Heart right ventricle (tissue), 16 donors: ENCODE results near the gene SERPINE2. TPM values are rescaled to one million over a fixed set of nuclear protein-coding genes. Genes with fewer than 3 reads are reported as not detected.
A peak's percentile ranks its signal among the peaks of the same experiment; 100 is the strongest.

Source experiments
- ATAC-seq, 8 donors: fragments of 200-7000 bp; cut with Tn5 transposase; one replicate each; pipeline ENCODE4 v1.9.1; 2020; ENCODE audit warnings: mild to moderate bottlenecking in 8 of 8, moderate library complexity in 8 of 8, moderate number of reproducible peaks in 1 of 8
- DNase-seq, 2 donors: peaks; one replicate each; pipeline ENCODE4 v3.0.0-alpha.2; 2020
- H3K27ac ChIP-seq, 10 donors: fragments of 200-600 bp; sonication (generic) in 2 of 10; one replicate each; pipeline versions ENCODE4 v1.5.0 to v1.8.0; 2020 to 2022; ENCODE audit warnings: mild to moderate bottlenecking in 3 of 10
- H3K27me3 ChIP-seq, 7 donors: fragments of 200-600 bp; one replicate each; pipeline ENCODE4 v1.8.0; 2021 to 2022; ENCODE audit warnings: mild to moderate bottlenecking in 2 of 7
- H3K36me3 ChIP-seq, 9 donors: fragments of 200-600 bp; sonication (generic) in 1 of 9; one replicate each; pipeline versions ENCODE4 v1.5.0 to v1.8.0; 2020 to 2022; ENCODE audit warnings: mild to moderate bottlenecking in 2 of 9
- H3K4me1 ChIP-seq, 9 donors: fragments of 200-600 bp; sonication (generic) in 1 of 9; one replicate each; pipeline versions ENCODE4 v1.5.0 to v1.8.0; 2020 to 2022; ENCODE audit warnings: mild to moderate bottlenecking in 4 of 9
- H3K4me3 ChIP-seq, 10 donors: fragments of 200-600 bp; sonication (generic) in 2 of 10; one replicate each; pipeline versions ENCODE4 v1.5.0 to v1.8.0; 2020 to 2022; ENCODE audit warnings: mild to moderate bottlenecking in 7 of 10, moderate library complexity in 2 of 10
- H3K9me3 ChIP-seq, 11 donors: fragments of 200-600 bp in 10 of 11; sonication (generic) in 2 of 11; one replicate each; pipeline versions ENCODE4 v1.5.0 to v1.8.0; 2013 to 2022; ENCODE audit warnings: mild to moderate bottlenecking in 2 of 11, control low read depth in 1 of 11, moderate library complexity in 1 of 11
- CTCF ChIP-seq, 9 donors: fragments of 200-600 bp; sonication (generic) in 2 of 9; IDR thresholded peaks; one replicate each; pipeline versions ENCODE4 v1.5.0 to v1.8.0; 2021 to 2022; ENCODE audit warnings: antibody characterized with exemption in 9 of 9, mild to moderate bottlenecking in 5 of 9, moderate library complexity in 1 of 9
- WGBS, 2 donors: extraction: QIAGEN DNeasy Blood & Tissue Kit; methylation state at CpG; one replicate each; pipeline ENCODE4 v1.1.7; 2013; ENCODE audit warnings: inconsistent platforms in 1 of 2; 5-methylcytosine and 5-hydroxymethylcytosine counted together
- intact Hi-C, 10 donors: fragments of 100-400 bp; cut with DNase I; formaldehyde crosslinking; loops; one replicate each; pipeline versions ENCODE4 v1.11.1 to v1.14.2; 2022
- polyA plus RNA-seq, 2 donors: library from polyadenylated mRNA; stranded (reverse); fragments of 200-250 nt; gene quantifications; one replicate each; pipeline ENCODE4 v1.2.3, GENCODE V29; 2013
- total RNA-seq, 10 donors: library from RNA; stranded (reverse); fragmentation: NEBNext Ultra II Directional in 3 of 10; extraction: Animal tissue kit (Norgen Biotek cat#: 25700) in 3 of 10; gene quantifications; one replicate each; pipeline versions ENCODE4 v1.2.1 to v1.2.4, GENCODE V29; 2021 to 2023
- donor health status: Arrhythmogenic right ventricular cardiomyopathy.
- donor health status: ischemic (EF 13 %, LVEDD 7.1; RV severe dilation, severe dysfunction).
- donor health status: healthy with polysubstance abuse.
- donor health status: DM: no; HTN: yes; CAD: no.
- donor health status: DM: no; HTN: no; CAD: no.
- donor health status: ischemic (EF 25% LVEDD 6.9; RV normal size, moderate dysfunction).
- donor health status: ischemic (EF 25% LVEDD 5.7; RV mildly dilated, moderate dysfunction).
- donor health status: healthy.
- donor health status: DM: yes; HTN: yes; CAD: no.
- donor health status: Ischemic cardiomyopathy.
- donor health status: ischemic (EF 35%, LVEDD 5.7; RV mildly dilated, moderate dysfunction).
- donor health status: nonischemic (EF 11% LVEDD 7.7; RV severe dilation, severe dysfunction).
- donor health status: DM: yes; HTN: yes; CAD: no.
- donor health status: PGD.
- donor health status: ischemic (EF 29% LVEDD 5.4; RV normal size, mild dysfunction).
- donor health status: nonischemic (EF 23%, LVEDD 6.1; RV moderate dilation, normal function).

The SERPINE2 gene
- total and polyA plus RNA-seq, 12 donors = 5.3 to 56.6 (median 19.7) TPM

GRCh38 chr2:223936862-223937326 is 102.2 kb downstream of the SERPINE2 start:
- ATAC-seq (peak in 3 of 8 donors; percentile 18 to 58 (median 41)), DNase-seq (no peak)
- Histone ChIP-seq H3K9me3 (peaks cover 0 to 11% (median 0%) of the 10 kb centered on the region in 11 donors), H3K27me3 (no peaks in the 10 kb centered on the region), H3K4me1 (peaks cover 8 to 90% (median 68%) of the 10 kb centered on the region in 9 donors), H3K4me3 (no peak overlapping the region), H3K36me3 (no peaks in the 10 kb centered on the region), H3K27ac (peak overlapping the region in 4 of 10 donors; percentile 1 to 28 (median 8))
- TF ChIP-seq CTCF (IDR thresholded peaks at IDR 0.05) = no peak
- intact Hi-C loops = no loop called here
- WGBS, 2 donors = 53 to 66% methylated on average over 5 of the region's 5 CpGs

DNA sequence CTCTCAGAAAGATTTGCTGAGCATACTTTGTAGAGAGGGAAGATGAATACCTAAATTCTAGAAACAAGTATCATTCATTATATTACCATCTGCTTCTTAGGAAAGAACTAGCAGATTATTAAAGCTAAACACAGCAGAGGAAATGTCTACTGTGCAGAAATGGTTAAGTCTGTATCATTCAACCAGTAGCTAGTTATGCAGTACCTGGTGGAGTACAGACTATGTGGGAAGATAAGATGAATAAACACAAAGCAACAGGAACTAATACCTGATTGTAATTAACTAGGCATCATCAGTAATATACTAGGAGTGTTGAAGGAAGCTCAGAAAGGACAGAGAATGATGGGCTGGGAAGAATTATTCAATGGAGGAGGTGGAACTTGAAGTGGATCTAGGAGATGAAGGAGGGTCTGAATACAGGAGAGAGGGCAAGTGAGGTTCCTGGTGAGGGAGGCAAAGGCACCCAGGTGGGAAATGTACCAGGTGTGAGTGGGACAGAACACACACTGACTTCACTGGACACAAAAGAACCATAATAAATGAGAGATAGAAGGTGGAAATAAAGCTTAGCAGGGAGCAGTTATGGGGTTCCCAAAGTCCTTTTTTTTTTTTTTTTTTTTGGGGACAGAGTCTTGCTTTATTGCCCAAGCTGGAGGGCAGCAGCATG is 103.5 kb downstream of the SERPINE2 start:
- Histone ChIP-seq H3K4me1 (peaks cover 8 to 93% (median 75%) of the 10 kb centered on the region in 9 donors), H3K9me3 (peaks cover 0 to 11% (median 0%) of the 10 kb centered on the region in 11 donors), H3K27me3 (no peaks in the 10 kb centered on the region), H3K27ac (peak overlapping the region in 1 of 10 donors; percentile 28), H3K36me3 (no peaks in the 10 kb centered on the region), H3K4me3 (no peak overlapping the region)
- DNase-seq (no peak), ATAC-seq (no peak)
- no peak for TF ChIP-seq CTCF (IDR thresholded peaks at IDR 0.05)
- intact Hi-C loops = no loop called here

- Histone ChIP-seq H3K36me3 (no peaks in the 10 kb centered on the region), H3K9me3 (peaks cover 0 to 7% (median 0%) of the 10 kb centered on the region in 11 donors), H3K4me3 (no peak overlapping the region), H3K27me3 (no peaks in the 10 kb centered on the region), H3K27ac (no peak overlapping the region), H3K4me1 (peaks cover 11 to 97% (median 83%) of the 10 kb centered on the region in 9 donors)
- 65 to 72% methylated on average over 6 of the region's 6 CpGs for WGBS, 2 donors
- ATAC-seq (no peak), DNase-seq (no peak)
- TF ChIP-seq CTCF (IDR thresholded peaks at IDR 0.05) = no peak
- intact Hi-C loops = no loop called here
Measured at GRCh38 chr2:223934870-223935269, 104.2 kb downstream of the SERPINE2 start.

DNA sequence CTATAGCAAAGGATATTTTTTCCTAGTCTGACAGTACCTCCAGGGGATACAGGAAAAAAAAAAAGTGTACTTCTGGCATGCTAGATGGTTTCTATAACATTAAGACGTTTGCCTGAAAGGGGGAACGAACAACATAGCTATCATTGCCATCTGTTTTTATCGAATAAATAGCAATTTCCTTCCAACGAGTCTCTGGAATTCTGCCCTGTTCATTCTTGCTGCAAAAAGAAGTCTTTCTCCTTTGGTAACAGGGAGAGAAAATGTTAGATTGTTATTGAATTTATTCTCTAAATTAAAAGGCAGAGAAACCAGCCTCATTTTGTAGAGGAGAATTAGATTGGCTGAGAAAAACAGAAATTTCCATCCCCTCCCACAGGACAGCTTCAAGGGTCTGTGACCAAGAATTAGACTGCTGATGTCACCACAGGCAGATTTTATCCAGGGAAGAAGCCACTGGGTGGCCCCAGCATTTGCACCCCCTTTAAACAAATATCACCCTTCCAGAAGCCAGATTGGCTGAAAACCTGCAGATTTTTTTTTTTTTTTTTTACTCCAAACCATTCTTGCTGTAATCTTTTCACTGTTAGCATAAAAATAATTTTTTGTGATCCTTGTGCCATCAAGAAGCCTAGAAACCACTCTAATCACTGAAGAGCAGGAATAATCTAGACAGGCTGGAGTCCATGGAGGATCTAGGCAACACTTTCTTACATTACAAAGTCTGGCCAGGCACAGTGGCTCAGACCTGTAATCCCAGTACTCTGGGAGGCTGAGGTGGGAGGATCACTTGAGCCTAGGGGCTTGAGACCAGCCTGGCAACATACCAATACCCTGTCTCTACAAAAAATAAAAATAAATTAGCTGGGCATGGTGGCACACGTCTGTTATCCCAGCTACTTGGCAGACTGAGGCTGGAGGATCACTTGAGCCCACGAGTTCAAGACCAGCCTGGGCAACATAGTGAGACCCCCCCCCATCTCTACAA is 106.0 kb downstream of the SERPINE2 start:
- WGBS, 2 donors = 43 to 47% methylated on average over 6 of the region's 6 CpGs
- ATAC-seq (no peak), DNase-seq (no peak)
- peaks cover 11 to 91% (median 82%) of the 10 kb centered on the region in 9 donors for H3K4me1 ChIP-seq
- no peak for TF ChIP-seq CTCF (IDR thresholded peaks at IDR 0.05)
- no peaks in the 10 kb centered on the region for H3K9me3 ChIP-seq
- intact Hi-C loops = no loop called here
- H3K4me3 ChIP-seq = no peak overlapping the region
- H3K27me3 ChIP-seq = no peaks in the 10 kb centered on the region
- no peaks in the 10 kb centered on the region for H3K36me3 ChIP-seq
- peak overlapping the region in 1 of 10 donors; percentile 13 for H3K27ac ChIP-seq
